ENCODE results near the gene GTSE1.

Gene GTSE1

GRCh38 chr22:46275455-46276122 is 21.1 kb upstream of the GTSE1 start:
- H3K9me3 ChIP-seq (replicated peaks; ENCODE audit: low read length), result no peaks in the 10 kb centered on the region
- H3K36me3 ChIP-seq (ENCODE audit: insufficient read depth, low read length), result peaks cover 62% of the 10 kb centered on the region
- H3K4me2 ChIP-seq (ENCODE audit: low read length), result no peak overlapping the region
- H3K9ac ChIP-seq (ENCODE audit: low read depth, low read length), result no peak overlapping the region
- no peak overlapping the region for H3K4me3 ChIP-seq (ENCODE audit: low read length)
- no peaks in the 10 kb centered on the region for H3K27me3 ChIP-seq (ENCODE audit: control insufficient read depth, insufficient read depth, low read length)
- H3K4me1 ChIP-seq (ENCODE audit: control insufficient read depth, insufficient read depth, low read length), result no peaks in the 10 kb centered on the region

DNA sequence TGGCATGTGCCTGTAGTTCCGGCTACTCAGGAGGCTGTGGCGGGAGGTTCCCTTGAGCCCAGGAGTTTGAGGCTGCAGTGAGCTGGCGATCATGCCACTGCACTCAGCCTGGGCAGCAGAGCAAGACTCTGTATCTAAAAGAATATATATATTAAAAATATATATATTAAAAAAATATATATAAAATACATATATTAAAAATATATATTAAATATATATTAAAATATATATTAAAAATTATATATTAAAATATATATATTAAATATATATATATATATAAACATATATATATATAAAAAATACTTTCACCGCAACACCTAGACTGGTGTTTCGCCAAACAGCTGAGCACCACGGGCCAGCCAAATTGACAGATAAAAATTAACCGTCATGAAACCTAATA is 20.1 kb upstream of the GTSE1 start:
- no peak overlapping the region for H3K4me2 ChIP-seq (ENCODE audit: low read length)
- peaks cover 70% of the 10 kb centered on the region for H3K36me3 ChIP-seq (ENCODE audit: insufficient read depth, low read length)
- no peaks in the 10 kb centered on the region for H3K9me3 ChIP-seq (replicated peaks; ENCODE audit: low read length)
- no peaks in the 10 kb centered on the region for H3K27me3 ChIP-seq (ENCODE audit: control insufficient read depth, insufficient read depth, low read length)
- no peak overlapping the region for H3K9ac ChIP-seq (ENCODE audit: low read depth, low read length)
- no peaks in the 10 kb centered on the region for H3K4me1 ChIP-seq (ENCODE audit: control insufficient read depth, insufficient read depth, low read length)
- H3K4me3 ChIP-seq (ENCODE audit: low read length), result no peak overlapping the region

GRCh38 chr22:46278656-46279645 is 17.7 kb upstream of the GTSE1 start:
- no peak overlapping the region for H3K9ac ChIP-seq (ENCODE audit: low read depth, low read length)
- no peaks in the 10 kb centered on the region for H3K27me3 ChIP-seq (ENCODE audit: control insufficient read depth, insufficient read depth, low read length)
- no peaks in the 10 kb centered on the region for H3K9me3 ChIP-seq (replicated peaks; ENCODE audit: low read length)
- H3K4me1 ChIP-seq (ENCODE audit: control insufficient read depth, insufficient read depth, low read length), result no peaks in the 10 kb centered on the region
- no peak overlapping the region for H3K4me3 ChIP-seq (ENCODE audit: low read length)
- H3K4me2 ChIP-seq (ENCODE audit: low read length), result no peak overlapping the region
- peaks cover 68% of the 10 kb centered on the region for H3K36me3 ChIP-seq (ENCODE audit: insufficient read depth, low read length)

- H3K4me2 ChIP-seq (ENCODE audit: low read length), result no peak overlapping the region
- no peaks in the 10 kb centered on the region for H3K9me3 ChIP-seq (replicated peaks; ENCODE audit: low read length)
- H3K36me3 ChIP-seq (ENCODE audit: insufficient read depth, low read length), result peaks cover 73% of the 10 kb centered on the region
- H3K27me3 ChIP-seq (ENCODE audit: control insufficient read depth, insufficient read depth, low read length), result no peaks in the 10 kb centered on the region
- H3K4me3 ChIP-seq (ENCODE audit: low read length), result no peak overlapping the region
- no peak overlapping the region for H3K9ac ChIP-seq (ENCODE audit: low read depth, low read length)
- no peaks in the 10 kb centered on the region for H3K4me1 ChIP-seq (ENCODE audit: control insufficient read depth, insufficient read depth, low read length)
Observed at GRCh38 chr22:46280063-46280817, 16.4 kb upstream of the GTSE1 start.

DNA sequence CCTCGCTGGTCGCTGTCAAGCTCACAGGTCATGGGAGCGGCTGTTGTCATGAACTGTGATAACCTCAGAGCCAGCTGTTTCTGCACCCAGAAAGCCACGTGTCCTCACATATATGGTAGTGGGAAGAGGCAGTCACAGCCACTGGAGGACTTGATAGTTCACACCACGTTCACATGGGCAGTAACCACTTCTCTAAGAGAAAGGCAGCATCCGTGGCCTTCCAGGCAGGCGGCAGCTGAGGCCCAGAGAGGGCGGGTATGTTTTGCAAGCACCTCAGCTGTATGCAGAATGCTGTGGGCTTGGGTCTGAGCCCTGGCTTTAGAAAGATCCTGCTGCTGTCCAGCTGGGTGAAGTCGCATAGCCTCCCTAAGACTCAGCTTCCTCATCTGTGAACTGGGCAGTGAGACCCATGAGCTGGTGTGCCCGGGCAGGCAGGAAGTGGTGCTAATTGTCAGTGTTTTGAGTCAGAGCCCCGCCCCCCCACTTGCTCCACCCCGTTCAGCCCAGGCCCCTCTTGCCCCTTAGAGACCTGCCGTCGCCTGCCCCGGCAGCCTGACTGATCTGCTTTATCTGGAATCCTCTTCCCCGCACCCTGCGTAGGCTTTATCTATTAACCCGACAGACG is 15.6 kb upstream of the GTSE1 start:
- Histone ChIP-seq H3K4me1 (ENCODE audit: control insufficient read depth, insufficient read depth, low read length) (no peaks in the 10 kb centered on the region), H3K36me3 (ENCODE audit: insufficient read depth, low read length) (peaks cover 67% of the 10 kb centered on the region), H3K9ac (ENCODE audit: low read depth, low read length) (no peak overlapping the region), H3K4me2 (ENCODE audit: low read length) (no peak overlapping the region), H3K4me3 (ENCODE audit: low read length) (no peak overlapping the region), H3K9me3 (replicated peaks; ENCODE audit: low read length) (no peaks in the 10 kb centered on the region), H3K27me3 (ENCODE audit: control insufficient read depth, insufficient read depth, low read length) (no peaks in the 10 kb centered on the region)

DNA sequence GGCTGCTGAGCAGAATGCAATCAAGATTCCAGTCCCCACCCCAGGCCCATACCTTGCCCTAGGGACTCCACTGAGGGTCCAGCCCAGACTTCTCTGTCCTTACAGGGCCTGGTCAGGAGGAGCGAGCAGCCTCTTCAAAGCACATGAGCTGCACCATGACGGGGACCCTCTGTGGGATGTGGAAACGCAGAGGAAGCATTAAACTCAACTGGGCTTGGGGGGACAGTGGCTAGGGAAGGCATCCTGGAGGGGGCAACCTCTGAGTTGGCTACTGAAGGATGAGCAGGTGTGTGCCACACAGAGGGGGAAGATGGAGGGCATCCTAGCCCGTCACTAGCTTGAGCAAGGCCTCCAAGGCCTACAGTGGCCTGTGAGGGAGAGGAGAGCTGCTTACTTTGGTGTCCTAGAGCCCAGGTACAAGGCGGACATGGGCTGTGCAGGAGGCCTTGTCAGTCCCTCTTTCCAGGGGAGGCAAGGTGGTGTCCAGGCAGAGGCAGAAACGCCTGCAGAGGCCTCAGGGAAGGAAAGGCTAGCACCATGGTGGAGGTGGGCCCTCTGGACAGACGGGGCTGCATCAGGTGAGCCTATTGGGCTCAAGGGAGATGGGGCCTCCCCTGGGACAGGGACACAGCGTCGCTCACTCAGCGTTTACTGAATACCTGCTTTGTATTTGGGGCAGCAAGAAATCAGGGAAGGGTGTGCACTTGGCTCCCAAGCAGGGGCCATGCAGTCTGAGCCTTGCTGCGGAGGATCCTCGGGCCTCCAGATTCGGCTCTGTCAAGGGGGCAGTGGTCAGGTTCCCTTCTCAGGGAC is 14.6 kb upstream of the GTSE1 start:
- Histone ChIP-seq H3K9me3 (replicated peaks; ENCODE audit: low read length) (no peaks in the 10 kb centered on the region), H3K36me3 (ENCODE audit: insufficient read depth, low read length) (peaks cover 69% of the 10 kb centered on the region), H3K9ac (ENCODE audit: low read depth, low read length) (no peak overlapping the region), H3K4me3 (ENCODE audit: low read length) (no peak overlapping the region), H3K4me1 (ENCODE audit: control insufficient read depth, insufficient read depth, low read length) (no peaks in the 10 kb centered on the region), H3K4me2 (ENCODE audit: low read length) (no peak overlapping the region), H3K27me3 (ENCODE audit: control insufficient read depth, insufficient read depth, low read length) (no peaks in the 10 kb centered on the region)

DNA sequence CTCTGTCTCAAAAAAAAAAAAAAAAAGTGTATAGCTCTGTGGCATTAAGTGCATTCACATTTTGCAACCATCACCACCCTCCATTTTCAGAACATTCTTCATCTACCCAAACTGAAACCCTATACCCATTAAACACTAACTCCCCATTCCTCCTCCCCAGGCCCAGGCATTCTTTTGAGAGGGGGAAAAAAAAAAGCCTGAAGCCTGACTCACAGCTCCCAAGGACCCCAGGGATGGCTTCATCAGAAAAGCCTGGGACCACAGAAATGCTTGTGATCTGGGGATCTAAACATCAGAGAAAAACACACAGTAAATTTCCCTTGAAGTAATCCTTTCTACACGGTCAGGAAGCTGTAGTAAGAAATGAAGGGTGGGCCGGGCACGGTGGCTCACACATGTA is 10.7 kb upstream of the GTSE1 start:
- H3K36me3 ChIP-seq (ENCODE audit: insufficient read depth, low read length), result peaks cover 53% of the 10 kb centered on the region
- no peaks in the 10 kb centered on the region for H3K4me1 ChIP-seq (ENCODE audit: control insufficient read depth, insufficient read depth, low read length)
- H3K4me3 ChIP-seq (ENCODE audit: low read length), result no peak overlapping the region
- H3K27me3 ChIP-seq (ENCODE audit: control insufficient read depth, insufficient read depth, low read length), result no peaks in the 10 kb centered on the region
- H3K4me2 ChIP-seq (ENCODE audit: low read length), result no peak overlapping the region
- H3K9me3 ChIP-seq (replicated peaks; ENCODE audit: low read length), result no peaks in the 10 kb centered on the region
- H3K9ac ChIP-seq (ENCODE audit: low read depth, low read length), result no peak overlapping the region

DNA sequence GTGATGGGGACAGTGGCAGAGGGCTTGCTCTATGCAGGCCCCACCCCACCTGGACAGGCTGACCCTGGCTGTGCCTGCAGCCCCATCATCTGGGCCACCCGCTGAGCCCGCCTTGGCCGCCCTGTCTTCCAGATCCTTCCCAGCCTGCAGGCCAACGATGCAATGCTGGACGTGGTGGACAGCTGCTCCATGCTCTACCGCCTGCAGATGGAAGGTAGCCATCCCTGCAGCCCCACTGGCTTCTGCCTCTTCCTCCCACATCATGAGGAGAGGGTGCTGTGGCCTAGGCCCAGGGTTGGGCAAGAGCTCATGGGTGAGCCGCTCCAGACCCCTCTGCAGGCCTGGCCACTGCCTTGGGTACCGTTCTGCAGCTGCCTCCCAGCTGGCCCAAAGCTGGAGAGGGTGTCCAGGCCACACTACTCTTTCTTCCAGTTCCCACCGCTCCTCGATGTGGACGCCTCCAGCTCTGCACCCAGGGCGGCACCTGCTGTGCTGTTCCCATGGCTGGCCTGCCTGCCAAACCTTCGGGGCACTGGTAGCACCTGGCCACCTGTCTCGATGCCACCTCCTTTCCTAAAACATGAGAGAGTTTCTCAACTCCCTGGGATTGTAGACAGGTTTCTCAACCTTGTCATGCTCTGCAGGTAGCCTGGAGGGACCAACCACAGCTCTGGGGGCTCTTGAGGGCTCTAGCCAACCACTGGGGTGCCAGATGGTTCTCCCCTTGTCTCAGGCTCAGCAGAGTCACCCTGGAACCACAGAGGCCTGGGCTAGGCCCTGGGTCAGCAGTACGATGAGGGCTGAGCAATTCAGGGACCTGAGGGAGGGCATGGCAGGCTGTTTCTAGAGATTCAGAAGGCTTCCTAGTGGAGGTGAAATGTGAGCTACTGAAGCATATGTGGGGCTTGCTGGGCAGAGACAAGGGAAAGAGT is 9.5 kb upstream of the GTSE1 start:
- H3K27me3 ChIP-seq (ENCODE audit: control insufficient read depth, insufficient read depth, low read length), result no peaks in the 10 kb centered on the region
- H3K4me3 ChIP-seq (ENCODE audit: low read length), result no peak overlapping the region
- peaks cover 45% of the 10 kb centered on the region for H3K36me3 ChIP-seq (ENCODE audit: insufficient read depth, low read length)
- H3K4me2 ChIP-seq (ENCODE audit: low read length), result no peak overlapping the region
- no peaks in the 10 kb centered on the region for H3K9me3 ChIP-seq (replicated peaks; ENCODE audit: low read length)
- no peak overlapping the region for H3K9ac ChIP-seq (ENCODE audit: low read depth, low read length)
- H3K4me1 ChIP-seq (ENCODE audit: control insufficient read depth, insufficient read depth, low read length), result no peaks in the 10 kb centered on the region

- Histone ChIP-seq H3K4me1 (ENCODE audit: control insufficient read depth, insufficient read depth, low read length) (no peaks in the 10 kb centered on the region), H3K9ac (ENCODE audit: low read depth, low read length) (no peak overlapping the region), H3K9me3 (replicated peaks; ENCODE audit: low read length) (no peaks in the 10 kb centered on the region), H3K36me3 (ENCODE audit: insufficient read depth, low read length) (peaks cover 47% of the 10 kb centered on the region), H3K4me3 (ENCODE audit: low read length) (no peak overlapping the region), H3K4me2 (ENCODE audit: low read length) (no peak overlapping the region), H3K27me3 (ENCODE audit: control insufficient read depth, insufficient read depth, low read length) (no peaks in the 10 kb centered on the region)
Observed at GRCh38 chr22:46287873-46288751, 8.6 kb upstream of the GTSE1 start.
